Measurements from ENCODE around the gene BCO1.
A peak's percentile ranks its signal among the peaks of the same experiment; 100 is the strongest.

BCO1 gene

GRCh38 chr16:81273223-81273950 lies 34.9 kb downstream of the BCO1 start:
- peak; percentile 59 for ATAC-seq
- TF ChIP-seq ISL1 (CRISPR knock-in tag; IDR thresholded peaks at IDR 0.05) (no peak; the same call in 1 of the 2 replicates), PPARA (CRISPR knock-in tag; IDR thresholded peaks at IDR 0.05; ENCODE audit: borderline replicate concordance) (no peak), ZFP30 (CRISPR knock-in tag; IDR thresholded peaks at IDR 0.05) (no peak), POU6F1 (CRISPR knock-in tag; IDR thresholded peaks at IDR 0.05; ENCODE audit: borderline replicate concordance, low read depth) (no peak), TOX (CRISPR knock-in tag; IDR thresholded peaks at IDR 0.05; ENCODE audit: borderline replicate concordance) (no peak), ZNF565 (CRISPR knock-in tag; conservative IDR thresholded peaks at IDR 0.05; ENCODE audit: low read depth) (no peak), TSHZ2 (CRISPR knock-in tag; IDR thresholded peaks at IDR 0.05) (no peak), ZC3H10 (CRISPR knock-in tag; IDR thresholded peaks at IDR 0.05) (no peak), OSR1 (CRISPR knock-in tag; IDR thresholded peaks at IDR 0.05) (no peak), ESRRG (CRISPR knock-in tag; IDR thresholded peaks at IDR 0.05) (no peak), TCF4 (CRISPR knock-in tag; IDR thresholded peaks at IDR 0.05; ENCODE audit: borderline replicate concordance) (no peak), CREB5 (CRISPR knock-in tag; IDR thresholded peaks at IDR 0.05; ENCODE audit: low read depth) (no peak), CSDC2 (CRISPR knock-in tag; IDR thresholded peaks at IDR 0.05) (no peak), ZFP3 (CRISPR knock-in tag; IDR thresholded peaks at IDR 0.05) (no peak), GLIS3 (CRISPR knock-in tag; IDR thresholded peaks at IDR 0.05) (no peak), ZNF70 (CRISPR knock-in tag; IDR thresholded peaks at IDR 0.05) (no peak), ARNTL (CRISPR knock-in tag; IDR thresholded peaks at IDR 0.05; ENCODE audit: borderline replicate concordance, low read depth) (no peak)

- TF ChIP-seq CSRNP3 (CRISPR knock-in tag; IDR thresholded peaks at IDR 0.05), result no peak
- no peak for TF ChIP-seq ESRRG (CRISPR knock-in tag; IDR thresholded peaks at IDR 0.05)
- no peak for TF ChIP-seq ZNF70 (CRISPR knock-in tag; IDR thresholded peaks at IDR 0.05)
- TF ChIP-seq ZNF8 (CRISPR knock-in tag; IDR thresholded peaks at IDR 0.05), result no peak
- TF ChIP-seq ZNF565 (CRISPR knock-in tag; conservative IDR thresholded peaks at IDR 0.05; ENCODE audit: low read depth), result no peak
- no peak for TF ChIP-seq RARB (CRISPR knock-in tag; IDR thresholded peaks at IDR 0.05)
- TF ChIP-seq ZFP30 (CRISPR knock-in tag; IDR thresholded peaks at IDR 0.05), result no peak
- no peak for TF ChIP-seq ARNTL (CRISPR knock-in tag; IDR thresholded peaks at IDR 0.05; ENCODE audit: borderline replicate concordance, low read depth)
- no peak for TF ChIP-seq CREB5 (CRISPR knock-in tag; IDR thresholded peaks at IDR 0.05; ENCODE audit: low read depth)
- TF ChIP-seq OSR1 (CRISPR knock-in tag; IDR thresholded peaks at IDR 0.05), result no peak
- no peak for TF ChIP-seq TCF4 (CRISPR knock-in tag; IDR thresholded peaks at IDR 0.05; ENCODE audit: borderline replicate concordance)
- TF ChIP-seq GLIS3 (CRISPR knock-in tag; IDR thresholded peaks at IDR 0.05), result no peak
- no peak for TF ChIP-seq CSDC2 (CRISPR knock-in tag; IDR thresholded peaks at IDR 0.05)
- no peak for TF ChIP-seq PATZ1 (CRISPR knock-in tag; IDR thresholded peaks at IDR 0.05; ENCODE audit: borderline replicate concordance)
- ATAC-seq, result no peak
These were observed 36.6 kb downstream of the BCO1 start for GRCh38 chr16:81275064-81275532.
